Right lobe of liver (tissue), 4 donors: Measurements from ENCODE around the gene SLC13A3.

Experiments
- POLR2A ChIP-seq: fragments of 450-650 bp; IDR thresholded peaks from one replicate; pipeline ENCODE4 v1.6.1; 2017; ENCODE audit warnings: antibody characterized with exemption, mild to moderate bottlenecking
- TF ChIP-seq, protein P1 (sequence below), 4 donors: fragments of 200-600 bp in 3 of 4; fragments of 450-650 bp in 1 of 4; IDR thresholded peaks; one replicate each; pipeline versions ENCODE4 v1.5.1 to v1.8.0; 2016 to 2022; ENCODE audit warnings: antibody characterized with exemption in 4 of 4, mild to moderate bottlenecking in 2 of 4
- donor health status: DM: no; HTN: no; CAD: no.
- donor health status: DM: no; HTN: no; CAD: no.
- donor health status: DM: no; HTN: yes; CAD: no.

DNA sequence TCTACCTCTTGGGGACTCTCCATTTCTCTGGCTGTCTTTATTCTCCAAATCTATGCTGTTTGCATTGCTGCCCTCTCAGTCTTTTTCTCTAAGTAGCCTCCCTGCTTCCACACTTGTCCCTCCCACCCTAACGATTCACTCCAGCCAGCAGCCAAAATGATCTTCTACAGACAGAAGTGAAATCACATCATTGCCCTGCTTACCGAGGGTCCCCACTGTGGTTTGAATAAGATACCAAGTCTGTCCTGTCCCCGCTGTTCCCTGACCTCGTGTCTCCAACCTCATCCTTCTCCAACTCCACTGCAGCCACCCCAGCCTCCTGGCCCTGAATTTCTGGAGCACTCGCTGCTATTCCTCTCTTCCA, 89.3 kb downstream of the SLC13A3 start:
- TF ChIP-seq POLR2A, result no peak
- TF ChIP-seq, protein P1, sequence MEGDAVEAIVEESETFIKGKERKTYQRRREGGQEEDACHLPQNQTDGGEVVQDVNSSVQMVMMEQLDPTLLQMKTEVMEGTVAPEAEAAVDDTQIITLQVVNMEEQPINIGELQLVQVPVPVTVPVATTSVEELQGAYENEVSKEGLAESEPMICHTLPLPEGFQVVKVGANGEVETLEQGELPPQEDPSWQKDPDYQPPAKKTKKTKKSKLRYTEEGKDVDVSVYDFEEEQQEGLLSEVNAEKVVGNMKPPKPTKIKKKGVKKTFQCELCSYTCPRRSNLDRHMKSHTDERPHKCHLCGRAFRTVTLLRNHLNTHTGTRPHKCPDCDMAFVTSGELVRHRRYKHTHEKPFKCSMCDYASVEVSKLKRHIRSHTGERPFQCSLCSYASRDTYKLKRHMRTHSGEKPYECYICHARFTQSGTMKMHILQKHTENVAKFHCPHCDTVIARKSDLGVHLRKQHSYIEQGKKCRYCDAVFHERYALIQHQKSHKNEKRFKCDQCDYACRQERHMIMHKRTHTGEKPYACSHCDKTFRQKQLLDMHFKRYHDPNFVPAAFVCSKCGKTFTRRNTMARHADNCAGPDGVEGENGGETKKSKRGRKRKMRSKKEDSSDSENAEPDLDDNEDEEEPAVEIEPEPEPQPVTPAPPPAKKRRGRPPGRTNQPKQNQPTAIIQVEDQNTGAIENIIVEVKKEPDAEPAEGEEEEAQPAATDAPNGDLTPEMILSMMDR (IDR thresholded peaks at IDR 0.05), result no peak
